Measurements from ENCODE around the gene GAPDH.
A peak's percentile ranks its signal among the peaks of the same experiment; 100 is the strongest.

The GAPDH gene

GRCh38 chr12:6552140-6552551 lies 17.8 kb downstream of the GAPDH start:
- no peak for TF ChIP-seq ZBTB7A (IDR thresholded peaks at IDR 0.05; ENCODE audit: low read depth)
- no peak for TF ChIP-seq REST (IDR thresholded peaks at IDR 0.05; ENCODE audit: low read depth)
- no peak for TF ChIP-seq TEAD4 (IDR thresholded peaks at IDR 0.05)
- no peak for TF ChIP-seq NFIC (IDR thresholded peaks at IDR 0.05)
- no peak for TF ChIP-seq FOXM1 (IDR thresholded peaks at IDR 0.05; ENCODE audit: borderline replicate concordance, low read depth)
- no peak for TF ChIP-seq TCF12 (IDR thresholded peaks at IDR 0.05; ENCODE audit: low read depth)
- TF ChIP-seq CREB1 (IDR thresholded peaks at IDR 0.05; ENCODE audit: low read depth): no peak
- TF ChIP-seq MAX (IDR thresholded peaks at IDR 0.05): no peak
- TF ChIP-seq CEBPB (IDR thresholded peaks at IDR 0.05): no peak

- TF ChIP-seq REST (IDR thresholded peaks at IDR 0.05; ENCODE audit: low read depth): no peak
- TF ChIP-seq CEBPB (IDR thresholded peaks at IDR 0.05): no peak
- TF ChIP-seq TEAD4 (IDR thresholded peaks at IDR 0.05): no peak
- TF ChIP-seq TAF1 (IDR thresholded peaks at IDR 0.05; ENCODE audit: low read depth): no peak
- TF ChIP-seq FOXM1 (IDR thresholded peaks at IDR 0.05; ENCODE audit: borderline replicate concordance, low read depth): no peak
Measured at GRCh38 chr12:6553051-6553868, 18.9 kb downstream of the GAPDH start.

- peak; percentile 46; the same call in 1 of the 2 replicates for TF ChIP-seq RAD21 (IDR thresholded peaks at IDR 0.05; ENCODE audit: low read depth)
- no peak for TF ChIP-seq EGR1 (IDR thresholded peaks at IDR 0.05)
Measured at GRCh38 chr12:6554168-6555017, 20.1 kb downstream of the GAPDH start.

- TF ChIP-seq RAD21 (IDR thresholded peaks at IDR 0.05; ENCODE audit: low read depth) (no peak), EP300 (IDR thresholded peaks at IDR 0.05; ENCODE audit: borderline replicate concordance) (no peak), MAX (IDR thresholded peaks at IDR 0.05) (no peak), CEBPB (IDR thresholded peaks at IDR 0.05) (no peak)
Measured at GRCh38 chr12:6555018-6555691, 20.8 kb downstream of the GAPDH start.

- TF ChIP-seq REST (IDR thresholded peaks at IDR 0.05; ENCODE audit: low read depth): no peak
- TF ChIP-seq ZBTB7A (IDR thresholded peaks at IDR 0.05; ENCODE audit: low read depth): no peak
- no peak for TF ChIP-seq EGR1 (IDR thresholded peaks at IDR 0.05)
- no peak for TF ChIP-seq YY1 (IDR thresholded peaks at IDR 0.05; ENCODE audit: low read depth)
- TF ChIP-seq TCF12 (IDR thresholded peaks at IDR 0.05; ENCODE audit: low read depth): no peak
- no peak for TF ChIP-seq USF1 (IDR thresholded peaks at IDR 0.05)
- no peak for TF ChIP-seq CREB1 (IDR thresholded peaks at IDR 0.05; ENCODE audit: low read depth)
- no peak for TF ChIP-seq EP300 (IDR thresholded peaks at IDR 0.05; ENCODE audit: borderline replicate concordance)
- no peak for TF ChIP-seq CEBPB (IDR thresholded peaks at IDR 0.05)
- no peak for TF ChIP-seq TEAD4 (IDR thresholded peaks at IDR 0.05)
- no peak for TF ChIP-seq NFIC (IDR thresholded peaks at IDR 0.05)
- no peak for TF ChIP-seq RAD21 (IDR thresholded peaks at IDR 0.05; ENCODE audit: low read depth)
- no peak for TF ChIP-seq FOXM1 (IDR thresholded peaks at IDR 0.05; ENCODE audit: borderline replicate concordance, low read depth)
- no peak for TF ChIP-seq TAF1 (IDR thresholded peaks at IDR 0.05; ENCODE audit: low read depth)
- TF ChIP-seq MAX (IDR thresholded peaks at IDR 0.05): no peak
Measured at GRCh38 chr12:6556857-6557256, 22.5 kb downstream of the GAPDH start.
